Measurements from ENCODE around the gene TSPAN18. TPM values are rescaled to one million over a fixed set of nuclear protein-coding genes. Genes with fewer than 3 reads are reported as not detected.

TSPAN18 gene
- total and polyA plus RNA-seq, 2 of the 8 experiments (the other 6 are each of a cell fraction or from before 2014, with no cell fraction given) = 5.2 to 10.2 TPM

DNA sequence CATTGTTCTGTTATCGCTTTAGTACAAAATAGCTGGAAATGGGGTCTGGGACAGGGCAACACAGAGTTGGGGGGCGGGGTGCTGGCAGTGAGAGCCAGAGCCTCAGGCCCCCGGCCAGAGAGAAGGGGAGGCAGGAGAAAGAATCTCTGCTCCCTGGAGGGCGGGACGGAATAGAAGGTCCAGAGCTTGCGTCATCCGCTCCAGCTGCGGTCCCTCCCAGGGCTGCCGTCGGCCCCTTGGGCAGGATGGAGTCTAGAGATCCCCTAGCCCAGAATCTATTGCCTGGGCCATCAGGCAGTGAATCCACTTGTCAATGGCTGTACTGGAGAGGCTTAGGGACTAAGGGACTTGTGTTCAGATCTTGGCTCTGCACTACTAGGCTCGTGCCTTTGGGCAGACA is 218.9 kb downstream of the TSPAN18 start:
- H2AK5ac ChIP-seq (ENCODE audit: low read depth, low read length) = peak overlapping the region; percentile 55; the same call in 1 of the 2 replicates
- 86% methylated on average over 11 of the region's 11 CpGs; no CpG with 5 or more reads in 1 of the 2 experiments for whole genome bisulfite sequencing, 2 experiments (ENCODE audit: extremely low coverage in 1 of 2, insufficient coverage in 1 of 2, insufficient read length in 1 of 2, insufficient replicate concordance in 2 of 2, low coverage in 1 of 2, low lambda C conversion rate in 2 of 2, missing lambda C conversion rate in 1 of 2)
- no peak overlapping the region; a peak in 1 of 4 replicates for H3K4me2 ChIP-seq (ENCODE audit: insufficient read depth in 1 of 2, low read depth in 2 of 2, low read length in 2 of 2)
- no peak overlapping the region for H3K4ac ChIP-seq (replicated peaks; ENCODE audit: insufficient read length, low read depth, low read length)
- no peak overlapping the region for H3K23ac ChIP-seq (ENCODE audit: insufficient read length)
- no peak overlapping the region for H3K56ac ChIP-seq (replicated peaks; ENCODE audit: insufficient read length, low read depth, low read length)
- H4K20me1 ChIP-seq (replicated peaks in 1 of 2; ENCODE audit: control insufficient read depth in 1 of 2, insufficient read depth in 2 of 2, low read length in 2 of 2) = peaks cover 0 to 10% of the 10 kb centered on the region in 2 experiments
- peaks cover 9% of the 10 kb centered on the region; the same call in 1 of the 2 replicates for H3K23me2 ChIP-seq (ENCODE audit: low read depth, low read length)
- H3K9me3 ChIP-seq (ENCODE audit: insufficient read depth in 2 of 2, low read depth in 1 of 2, low read length in 1 of 2) = no peaks in the 10 kb centered on the region
- H3K79me1 ChIP-seq (ENCODE audit: low read depth, low read length) = peaks cover 25% of the 10 kb centered on the region
- H2AFZ ChIP-seq (ENCODE audit: low read length) = no peak overlapping the region
- no peak overlapping the region for H2BK5ac ChIP-seq (ENCODE audit: low read depth, low read length)
- no peak overlapping the region for H4K8ac ChIP-seq (ENCODE audit: extremely low read depth, insufficient read depth, low read length)
- H3K9ac ChIP-seq (replicated peaks in 1 of 4; ENCODE audit: extremely low read depth in 1 of 4, low read depth in 3 of 4, low read length in 3 of 4) = no peak overlapping the region
- TF ChIP-seq RBBP5 (IDR thresholded peaks at IDR 0.05; ENCODE audit: borderline replicate concordance, low read depth, low read length) (no peak), SP4 (IDR thresholded peaks at IDR 0.05; ENCODE audit: low read length) (no peak), RFX5 (IDR thresholded peaks at IDR 0.05; ENCODE audit: borderline replicate concordance, low read depth, low read length) (no peak), CEBPB (IDR thresholded peaks at IDR 0.05; ENCODE audit: low read depth, low read length) (peak; percentile 50; the same call in 1 of the 2 replicates), CBX5 (IDR thresholded peaks at IDR 0.05; ENCODE audit: low read depth, low read length) (no peak), SIN3A (conservative IDR thresholded peaks at IDR 0.05 in 1 of 2, IDR thresholded peaks at IDR 0.05 in 1 of 2; ENCODE audit: low read depth in 1 of 2, low read length in 2 of 2) (no peak), RNF2 (IDR thresholded peaks at IDR 0.05; ENCODE audit: borderline replicate concordance, low read depth, low read length, missing control alignments, poor library complexity, severe bottlenecking) (no peak)
- TF ChIP-seq, protein P1, sequence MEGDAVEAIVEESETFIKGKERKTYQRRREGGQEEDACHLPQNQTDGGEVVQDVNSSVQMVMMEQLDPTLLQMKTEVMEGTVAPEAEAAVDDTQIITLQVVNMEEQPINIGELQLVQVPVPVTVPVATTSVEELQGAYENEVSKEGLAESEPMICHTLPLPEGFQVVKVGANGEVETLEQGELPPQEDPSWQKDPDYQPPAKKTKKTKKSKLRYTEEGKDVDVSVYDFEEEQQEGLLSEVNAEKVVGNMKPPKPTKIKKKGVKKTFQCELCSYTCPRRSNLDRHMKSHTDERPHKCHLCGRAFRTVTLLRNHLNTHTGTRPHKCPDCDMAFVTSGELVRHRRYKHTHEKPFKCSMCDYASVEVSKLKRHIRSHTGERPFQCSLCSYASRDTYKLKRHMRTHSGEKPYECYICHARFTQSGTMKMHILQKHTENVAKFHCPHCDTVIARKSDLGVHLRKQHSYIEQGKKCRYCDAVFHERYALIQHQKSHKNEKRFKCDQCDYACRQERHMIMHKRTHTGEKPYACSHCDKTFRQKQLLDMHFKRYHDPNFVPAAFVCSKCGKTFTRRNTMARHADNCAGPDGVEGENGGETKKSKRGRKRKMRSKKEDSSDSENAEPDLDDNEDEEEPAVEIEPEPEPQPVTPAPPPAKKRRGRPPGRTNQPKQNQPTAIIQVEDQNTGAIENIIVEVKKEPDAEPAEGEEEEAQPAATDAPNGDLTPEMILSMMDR (IDR thresholded peaks at IDR 0.05; ENCODE audit: control extremely low read depth in 1 of 3, insufficient read depth in 1 of 3, low read depth in 1 of 3, low read length in 3 of 3) = no peak
- TF ChIP-seq, protein P2, sequence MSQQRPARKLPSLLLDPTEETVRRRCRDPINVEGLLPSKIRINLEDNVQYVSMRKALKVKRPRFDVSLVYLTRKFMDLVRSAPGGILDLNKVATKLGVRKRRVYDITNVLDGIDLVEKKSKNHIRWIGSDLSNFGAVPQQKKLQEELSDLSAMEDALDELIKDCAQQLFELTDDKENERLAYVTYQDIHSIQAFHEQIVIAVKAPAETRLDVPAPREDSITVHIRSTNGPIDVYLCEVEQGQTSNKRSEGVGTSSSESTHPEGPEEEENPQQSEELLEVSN (IDR thresholded peaks at IDR 0.05) = no peak
- H3K79me2 ChIP-seq (ENCODE audit: control insufficient read depth in 1 of 2, insufficient read depth in 2 of 2, low read length in 2 of 2) = peaks cover 5 to 35% of the 10 kb centered on the region in 2 experiments
- H3K14ac ChIP-seq (ENCODE audit: insufficient read length) = no peak overlapping the region
- no peak overlapping the region for H3K27ac ChIP-seq (ENCODE audit: low read depth, low read length)
- H4K5ac ChIP-seq (ENCODE audit: insufficient read length, low read depth, low read length) = no peak overlapping the region
- H3K27me3 ChIP-seq (replicated peaks in 1 of 4; ENCODE audit: control insufficient read depth in 3 of 4, extremely low read depth in 1 of 4, insufficient read depth in 3 of 4, low read length in 3 of 4) = no peaks in the 10 kb centered on the region
- no peak overlapping the region for H3K4me3 ChIP-seq (ENCODE audit: extremely low read depth in 1 of 4, insufficient read depth in 2 of 4, low read depth in 3 of 4, low read length in 4 of 4)
- no peak overlapping the region for H2BK15ac ChIP-seq (ENCODE audit: low read length)
- FAIRE-seq (no peak), DNase-seq (ENCODE audit: low read depth in 1 of 2, low spot score in 2 of 2) (no peak)
- CTCF ChIA-PET (ENCODE audit: partially characterized antibody) = interaction anchor here (0.9 to 24.5 kb wide), 12 partner anchors 11 to 324 kb away, joined by 3 to 1347 read pairs (median 6); no protein-coding TSS in a partner anchor
- POLR2A ChIA-PET (ENCODE audit: partially characterized antibody) = interaction anchor here (1.0 to 2.2 kb wide), 4 partner anchors 11 to 19 kb away, joined by 4 to 7 read pairs (median 4); no protein-coding TSS in a partner anchor
- H3K4me1 ChIP-seq (replicated peaks in 1 of 4; ENCODE audit: control insufficient read depth in 3 of 4, insufficient read depth in 4 of 4, low read length in 3 of 4) = peaks cover 7 to 52% (median 38%) of the 10 kb centered on the region in 4 experiments
- peaks cover 0 to 9% (median under 1%) of the 10 kb centered on the region in 4 experiments; a peak in 4 of 8 replicates for H3K36me3 ChIP-seq (ENCODE audit: control insufficient read depth in 2 of 4, insufficient read depth in 4 of 4, low read length in 3 of 4)
- H2BK20ac ChIP-seq (ENCODE audit: low read length) = peak overlapping the region; percentile 61; the same call in 1 of the 2 replicates
- H2BK120ac ChIP-seq (replicated peaks; ENCODE audit: low read depth, low read length) = no peak overlapping the region
- no peak overlapping the region for H4K91ac ChIP-seq (replicated peaks; ENCODE audit: insufficient read length, low read length)
- H3K18ac ChIP-seq (ENCODE audit: extremely low read depth, low read length) = 0 out of 2 replicates have a peak overlapping the region, but pooled peaks have one; percentile 38
- peak overlapping the region; percentile 84; the same call in 1 of the 2 replicates for H2BK12ac ChIP-seq (ENCODE audit: low read depth, low read length)
